ENCODE results near the gene CFAP91. TPM values are rescaled to one million over a fixed set of nuclear protein-coding genes. Genes with fewer than 3 reads are reported as not detected.

Gene CFAP91
- under 1 TPM; 0.11 to 0.94 TPM for total RNA-seq

DNA sequence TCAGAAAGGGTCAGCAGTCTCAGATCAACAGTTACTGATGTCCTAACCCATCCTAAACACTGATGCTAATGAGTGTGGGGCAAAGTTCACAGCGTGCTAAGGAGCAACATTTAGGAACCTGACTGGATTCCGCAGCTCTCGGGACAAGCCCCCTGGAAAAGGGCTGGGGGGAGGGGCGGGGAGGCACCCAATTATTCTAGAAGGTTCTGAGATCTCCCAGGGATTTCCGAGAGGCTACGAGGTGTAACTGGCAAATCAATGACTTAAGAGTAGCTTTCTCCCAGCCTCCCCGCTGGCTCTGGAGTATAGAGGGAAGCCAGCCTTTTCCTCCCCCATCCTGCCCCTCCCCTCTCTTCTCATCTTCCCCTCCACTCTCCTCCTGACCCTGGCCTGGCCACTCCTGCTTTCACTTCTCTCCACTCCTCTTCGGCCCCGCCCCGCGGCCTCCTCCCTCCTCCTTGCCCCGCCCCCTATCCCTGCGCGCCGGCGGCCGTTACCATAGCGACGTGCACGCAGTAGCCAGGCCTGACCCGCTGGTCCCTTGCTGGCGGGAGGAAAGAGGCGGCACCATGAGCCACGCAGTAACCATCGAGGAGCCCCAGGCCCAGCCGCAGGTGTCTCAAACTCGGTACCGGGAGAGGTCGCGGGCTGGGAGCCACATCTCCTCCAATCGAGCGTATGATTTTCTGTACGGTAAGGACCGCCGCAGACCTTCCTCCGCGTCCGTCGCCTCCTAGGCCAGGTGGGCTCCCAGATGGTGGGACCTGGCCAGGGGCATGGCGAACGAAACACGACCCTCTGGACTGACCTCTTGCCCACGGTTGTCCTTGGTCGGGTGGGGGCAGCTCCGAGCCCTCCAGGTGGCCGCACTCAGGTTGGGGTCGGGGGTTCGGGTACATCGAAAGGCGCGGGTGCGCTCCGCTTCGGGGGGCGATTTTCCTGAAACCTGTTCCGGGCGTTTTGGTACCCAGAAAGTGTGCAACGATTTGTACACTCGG, at the start of gene CFAP91:
Gene CFAP91, plus strand, starts transcription at position 493 of the 998 bp plus-strand sequence. Its CDS starts 77 bp downstream, at position 570.
- POLR2A ChIA-PET, result no interaction called here
- Mint-ChIP-seq H3K36me3 (peaks cover 1% of the 10 kb centered on the region), H3K4me1 (peaks cover 27% of the 10 kb centered on the region), H3K27ac (peak within 1 kb of the TSS; percentile 35), H3K27me3 (peaks cover 19% of the 10 kb centered on the region), H3K4me3 (peak within 1 kb of the TSS; percentile 84), H3K9me3 (peaks cover 1% of the 10 kb centered on the region)
- ATAC-seq (ENCODE audit: low read depth) (peak; percentile 88), DNase-seq (peak; percentile 83)

GRCh38 chr3:119653876-119654275, 48.9 kb upstream of the CFAP91 start:
- H3K27ac Mint-ChIP-seq, result no peak overlapping the region
- POLR2A ChIA-PET, result interaction anchor here (0.8 kb wide), 1 partner anchor 23 kb away, joined by 3 read pairs; the partner anchor contains the start of gene COX17
- H3K4me3 Mint-ChIP-seq, result no peak overlapping the region
- DNase-seq, result no peak
- H3K36me3 Mint-ChIP-seq, result peaks cover 9% of the 10 kb centered on the region
- H3K9me3 Mint-ChIP-seq, result no peaks in the 10 kb centered on the region
- peak; percentile 43 for ATAC-seq (ENCODE audit: low read depth)
- peaks cover 23% of the 10 kb centered on the region for H3K4me1 Mint-ChIP-seq
- no peaks in the 10 kb centered on the region for H3K27me3 Mint-ChIP-seq

DNA sequence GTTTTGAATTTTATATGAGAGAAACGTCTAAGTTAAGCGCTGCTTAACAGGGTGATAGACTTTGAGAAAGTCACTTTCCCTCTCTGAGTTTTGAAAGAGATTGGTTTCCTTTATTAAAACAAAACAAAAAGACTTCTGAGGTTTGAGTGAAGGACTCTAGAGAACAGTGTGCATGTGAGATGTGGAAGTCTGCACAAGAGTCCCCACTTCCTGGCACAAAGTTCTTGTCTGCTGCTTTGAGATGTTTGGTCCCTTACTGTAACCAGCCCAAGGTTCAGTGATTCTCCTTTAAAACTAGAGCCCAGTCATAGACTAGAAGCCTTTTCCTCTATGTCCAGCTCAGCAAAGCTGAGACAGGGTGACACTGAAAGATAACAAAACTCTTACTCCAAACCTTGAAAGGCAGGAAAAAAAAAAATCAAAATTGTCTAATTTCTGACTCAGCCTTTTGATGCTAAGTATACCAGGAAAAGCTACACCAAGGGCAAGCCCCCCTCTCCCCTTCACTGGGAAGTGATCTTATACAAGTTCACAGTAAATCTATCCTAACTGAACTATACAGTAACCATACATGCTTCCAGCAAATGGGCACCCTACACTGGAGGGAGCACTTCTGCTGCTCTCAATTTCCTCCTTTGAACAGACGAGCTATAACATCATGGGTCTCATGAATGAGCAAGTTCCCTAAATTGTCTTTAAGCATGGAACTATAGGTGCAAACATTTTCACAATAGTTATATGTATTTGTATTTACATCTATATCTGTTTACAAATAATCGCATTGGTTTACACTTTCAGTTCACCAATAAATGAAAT, 44.7 kb upstream of the CFAP91 start:
- peak overlapping the region; percentile 42 for H3K27ac Mint-ChIP-seq

GRCh38 chr3:119658994-119659393, 43.8 kb upstream of the CFAP91 start:
- Mint-ChIP-seq H3K9me3 (no peaks in the 10 kb centered on the region), H3K4me1 (peaks cover 21% of the 10 kb centered on the region), H3K4me3 (no peak overlapping the region), H3K27ac (no peak overlapping the region), H3K27me3 (no peaks in the 10 kb centered on the region), H3K36me3 (peaks cover 13% of the 10 kb centered on the region)
- no peak for ATAC-seq (ENCODE audit: low read depth)
- DNase-seq, result no peak
- POLR2A ChIA-PET, result no interaction called here

More for the DNA sequence above, 44.7 kb upstream of the CFAP91 start:
- Mint-ChIP-seq H3K36me3 (peaks cover 12% of the 10 kb centered on the region), H3K9me3 (no peaks in the 10 kb centered on the region), H3K4me3 (peak overlapping the region; percentile 9), H3K27me3 (no peaks in the 10 kb centered on the region), H3K4me1 (peaks cover 26% of the 10 kb centered on the region)
- POLR2A ChIA-PET, result interaction anchor here (0.7 to 1.4 kb wide), 4 partner anchors 17 to 160 kb away, joined by 3 to 5 read pairs (median 4); partner anchors contain the start of gene TIMMDC1
- ATAC-seq (ENCODE audit: low read depth), result peak; percentile 86
- DNase-seq, result no peak

- POLR2A ChIA-PET, result no interaction called here
Measured at GRCh38 chr3:119659606-119660291, 43.1 kb upstream of the CFAP91 start.

GRCh38 chr3:119660474-119661440, 42.1 kb upstream of the CFAP91 start, which contains the start of gene POPDC2:
POPDC2 (minus strand) TSS chr3:119660589; CDS start chr3:119660423, 166 bp downstream.
- Mint-ChIP-seq H3K4me1 (peaks cover 28% of the 10 kb centered on the region), H3K9me3 (no peaks in the 10 kb centered on the region), H3K27me3 (no peaks in the 10 kb centered on the region), H3K4me3 (no peak within 1 kb of the TSS), H3K36me3 (peaks cover 17% of the 10 kb centered on the region), H3K27ac (no peak within 1 kb of the TSS)
- POLR2A ChIA-PET, result no interaction called here
- DNase-seq (no peak), ATAC-seq (ENCODE audit: low read depth) (no peak)

More at GRCh38 chr3:119659606-119660291, 43.1 kb upstream of the CFAP91 start:
- ATAC-seq (ENCODE audit: low read depth) (no peak), DNase-seq (no peak)
- Mint-ChIP-seq H3K9me3 (no peaks in the 10 kb centered on the region), H3K36me3 (peaks cover 16% of the 10 kb centered on the region), H3K4me1 (peaks cover 24% of the 10 kb centered on the region), H3K27ac (no peak overlapping the region), H3K4me3 (no peak overlapping the region), H3K27me3 (no peaks in the 10 kb centered on the region)

- no peak for DNase-seq
Measured at GRCh38 chr3:119662604-119663373, 40.0 kb upstream of the CFAP91 start.

DNA sequence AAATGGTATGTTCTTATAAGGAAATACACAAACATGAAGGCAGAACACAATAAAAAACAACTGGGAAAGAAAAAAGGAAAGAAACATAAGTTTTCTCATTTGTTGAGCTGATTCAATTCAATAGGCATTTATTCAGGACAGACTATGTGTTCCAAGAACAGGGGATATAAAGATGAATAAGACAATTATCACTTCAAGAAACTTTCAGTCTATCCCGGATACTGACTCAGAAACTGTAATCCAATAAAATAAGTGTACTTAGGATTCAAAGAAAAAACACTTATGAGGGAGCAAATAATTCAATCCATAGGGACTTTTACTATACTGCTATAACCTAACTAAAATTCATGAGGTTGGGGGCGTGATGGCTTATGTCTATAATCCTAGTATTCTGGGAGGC, 38.9 kb upstream of the CFAP91 start:
- POLR2A ChIA-PET, result interaction anchor here (1.0 to 1.4 kb wide), 4 partner anchors 9 to 84 kb away, joined by 3 to 4 read pairs (median 4); partner anchors contain the start of gene COX17
- Mint-ChIP-seq H3K4me1 (peaks cover 14% of the 10 kb centered on the region), H3K27ac (no peak overlapping the region), H3K27me3 (no peaks in the 10 kb centered on the region), H3K36me3 (peaks cover 20% of the 10 kb centered on the region), H3K9me3 (no peaks in the 10 kb centered on the region), H3K4me3 (no peak overlapping the region)
- DNase-seq (no peak), ATAC-seq (ENCODE audit: low read depth) (no peak)

More at GRCh38 chr3:119662604-119663373, 40.0 kb upstream of the CFAP91 start:
- peaks cover 20% of the 10 kb centered on the region for H3K4me1 Mint-ChIP-seq
- POLR2A ChIA-PET, result interaction anchor here (1.0 to 1.4 kb wide), 2 partner anchors 13 to 83 kb away, joined by 3 to 4 read pairs; no protein-coding TSS in a partner anchor
- peaks cover 20% of the 10 kb centered on the region for H3K36me3 Mint-ChIP-seq
- H3K27ac Mint-ChIP-seq, result no peak overlapping the region
- ATAC-seq (ENCODE audit: low read depth), result no peak
- no peaks in the 10 kb centered on the region for H3K9me3 Mint-ChIP-seq
- H3K4me3 Mint-ChIP-seq, result no peak overlapping the region
- H3K27me3 Mint-ChIP-seq, result no peaks in the 10 kb centered on the region

- DNase-seq (no peak), ATAC-seq (ENCODE audit: low read depth) (no peak)
- no peak overlapping the region for H3K4me3 Mint-ChIP-seq
- no peaks in the 10 kb centered on the region for H3K27me3 Mint-ChIP-seq
- H3K9me3 Mint-ChIP-seq, result no peaks in the 10 kb centered on the region
- no peak overlapping the region for H3K27ac Mint-ChIP-seq
- H3K36me3 Mint-ChIP-seq, result peaks cover 22% of the 10 kb centered on the region
- H3K4me1 Mint-ChIP-seq, result peaks cover 14% of the 10 kb centered on the region
- POLR2A ChIA-PET, result interaction anchor here (1.0 to 1.3 kb wide), 2 partner anchors 8 to 13 kb away, joined by 3 to 4 read pairs; partner anchors contain the start of gene COX17
Measured at GRCh38 chr3:119664370-119664769, 38.5 kb upstream of the CFAP91 start.

- Mint-ChIP-seq H3K27me3 (no peaks in the 10 kb centered on the region), H3K4me3 (no peak overlapping the region), H3K36me3 (peaks cover 24% of the 10 kb centered on the region), H3K9me3 (no peaks in the 10 kb centered on the region), H3K4me1 (peaks cover 8% of the 10 kb centered on the region), H3K27ac (peak overlapping the region; percentile 66)
- POLR2A ChIA-PET, result interaction anchor here (1.0 to 1.3 kb wide), 2 partner anchors 8 to 13 kb away, joined by 3 to 4 read pairs; partner anchors contain the start of gene COX17
- ATAC-seq (ENCODE audit: low read depth) (no peak), DNase-seq (no peak)
Measured at GRCh38 chr3:119664850-119665379, 37.9 kb upstream of the CFAP91 start.

Data from activated naive CD8-positive, alpha-beta T cell treated with anti-CD3 and anti-CD28 coated beads, Interleukin-2, amount 10 ng/mL, durations not matched to agents 7 days and 5 days (primary cell).